ENCODE results near the gene RIC8B. TPM values are rescaled to one million over a fixed set of nuclear protein-coding genes. Genes with fewer than 3 reads are reported as not detected.

RIC8B gene, protein sequence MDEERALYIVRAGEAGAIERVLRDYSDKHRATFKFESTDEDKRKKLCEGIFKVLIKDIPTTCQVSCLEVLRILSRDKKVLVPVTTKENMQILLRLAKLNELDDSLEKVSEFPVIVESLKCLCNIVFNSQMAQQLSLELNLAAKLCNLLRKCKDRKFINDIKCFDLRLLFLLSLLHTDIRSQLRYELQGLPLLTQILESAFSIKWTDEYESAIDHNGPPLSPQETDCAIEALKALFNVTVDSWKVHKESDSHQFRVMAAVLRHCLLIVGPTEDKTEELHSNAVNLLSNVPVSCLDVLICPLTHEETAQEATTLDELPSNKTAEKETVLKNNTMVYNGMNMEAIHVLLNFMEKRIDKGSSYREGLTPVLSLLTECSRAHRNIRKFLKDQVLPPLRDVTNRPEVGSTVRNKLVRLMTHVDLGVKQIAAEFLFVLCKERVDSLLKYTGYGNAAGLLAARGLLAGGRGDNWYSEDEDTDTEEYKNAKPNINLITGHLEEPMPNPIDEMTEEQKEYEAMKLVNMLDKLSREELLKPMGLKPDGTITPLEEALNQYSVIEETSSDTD
- total RNA-seq (2021): 23.8 and 29.0 TPM in 2 replicates
- long read RNA-seq, full-length matches to known transcripts: 37 of 53 reads
- long read RNA-seq, partial matches to known transcripts: 10 of 53 reads
- long read RNA-seq, other reads (novel, unspliced or antisense): 6 of 53 reads

DNA sequence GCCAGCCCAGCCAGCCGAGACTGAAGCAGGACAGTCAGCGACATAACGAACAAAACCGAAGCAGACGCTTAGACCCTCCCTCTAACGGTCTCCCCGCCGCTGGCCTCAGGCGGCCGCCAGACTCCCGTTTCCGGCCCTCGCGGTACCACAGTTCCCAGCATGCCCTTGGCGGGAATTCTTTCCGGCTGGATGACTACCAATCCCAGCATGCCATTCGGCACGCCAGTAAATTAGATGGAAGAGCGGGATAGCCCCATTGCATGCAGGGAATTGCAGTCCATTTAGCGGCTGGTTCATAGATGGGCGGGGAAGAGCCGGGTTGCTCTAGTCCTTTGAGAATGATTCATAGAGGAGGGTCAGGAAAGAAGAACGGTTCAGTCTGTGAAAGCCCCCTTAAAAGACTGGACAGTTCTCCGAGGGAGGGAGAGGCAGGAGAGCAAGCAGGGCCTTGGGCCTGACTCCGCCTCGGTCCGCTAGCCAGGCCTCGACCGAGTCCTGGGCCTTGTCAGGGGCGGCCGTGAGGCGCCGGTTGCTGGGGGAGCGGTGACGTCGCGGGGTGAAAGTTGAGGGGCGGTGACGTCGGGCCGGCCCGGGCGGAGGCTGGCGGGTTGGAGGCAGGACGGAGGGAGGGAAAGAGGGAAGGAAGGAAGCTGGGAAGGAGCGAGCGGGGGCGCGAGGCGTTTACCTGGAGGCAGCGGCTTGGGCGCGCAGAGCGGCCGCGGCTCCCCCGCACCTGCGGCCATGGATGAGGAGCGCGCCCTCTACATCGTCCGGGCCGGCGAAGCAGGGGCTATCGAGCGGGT lies at the start of gene RIC8B:
Gene RIC8B (plus strand): TSS at position 678 of the 803 bp plus-strand sequence. CDS start 64 bp downstream, at position 742.
- H3K27me3 Mint-ChIP-seq (ENCODE audit: low read depth): no peaks in the 10 kb centered on the region
- peaks cover 0 to 8% (median 0%) of the 10 kb centered on the region in 3 experiments; a peak in 5 of 7 replicates for H3K36me3 Mint-ChIP-seq (ENCODE audit: insufficient read depth in 1 of 3, low read depth in 3 of 3)
- H3K4me1 Mint-ChIP-seq: peaks cover 31 to 52% of the 10 kb centered on the region in 2 experiments

More for the DNA sequence above, at the start of gene RIC8B:
- Histone ChIP-seq H3K79me2 (ENCODE audit: insufficient read depth, low read length) (peaks cover 20% of the 10 kb centered on the region), H3K23ac (ENCODE audit: insufficient read length, low read depth, low read length) (no peak within 1 kb of the TSS), H4K5ac (ENCODE audit: insufficient read length, low read depth, low read length) (no peak within 1 kb of the TSS), H3K4me2 (ENCODE audit: insufficient read depth, insufficient read length, low read length) (peak within 1 kb of the TSS; percentile 93), H2AK5ac (ENCODE audit: insufficient read length, low read length) (no peak within 1 kb of the TSS), H3K27me3 (ENCODE audit: insufficient read depth, low read length) (no peaks in the 10 kb centered on the region), H2AFZ (ENCODE audit: low read length) (no peak within 1 kb of the TSS), H3K23me2 (ENCODE audit: insufficient read length, low read depth, low read length, poor library complexity, severe bottlenecking) (peaks cover 6% of the 10 kb centered on the region), H3K4ac (ENCODE audit: low read depth, low read length) (no peak within 1 kb of the TSS), H4K20me1 (ENCODE audit: control insufficient read depth, insufficient read depth, insufficient read length) (no peaks in the 10 kb centered on the region), H3K27ac (ENCODE audit: insufficient read length, low read depth, low read length) (peak within 1 kb of the TSS; percentile 13), H3K56ac (ENCODE audit: insufficient read length, low read depth, low read length) (no peak within 1 kb of the TSS), H4K8ac (replicated peaks; ENCODE audit: insufficient read length, low read depth, low read length) (no peak within 1 kb of the TSS), H3K9ac (ENCODE audit: extremely low read depth, insufficient read length, low read length) (peak within 1 kb of the TSS; percentile 74), H2BK12ac (ENCODE audit: insufficient read length, low read depth, low read length) (no peak within 1 kb of the TSS), H2BK20ac (ENCODE audit: low read depth, low read length, poor library complexity, severe bottlenecking) (no peak within 1 kb of the TSS), H3K18ac (ENCODE audit: insufficient read length, low read depth, low read length) (peak within 1 kb of the TSS; percentile 89), H3K4me1 (ENCODE audit: insufficient read depth, low read length) (peaks cover 8% of the 10 kb centered on the region; the same call in 1 of the 2 replicates), H3T11ph (ENCODE audit: low read length) (no peak within 1 kb of the TSS), H3K79me1 (ENCODE audit: insufficient read depth, low read depth, low read length, poor library complexity, severe bottlenecking) (no peaks in the 10 kb centered on the region), H2BK15ac (ENCODE audit: low read depth, low read length) (no peak within 1 kb of the TSS), H2BK120ac (ENCODE audit: low read depth, low read length, poor library complexity, severe bottlenecking) (no peak within 1 kb of the TSS), H3K14ac (ENCODE audit: insufficient read depth, low read length) (peak within 1 kb of the TSS; percentile 90; the same call in 1 of the 2 replicates), H2BK5ac (ENCODE audit: insufficient read length, low read length) (no peak within 1 kb of the TSS), H3K9me3 (ENCODE audit: control insufficient read depth, low read depth, low read length) (no peaks in the 10 kb centered on the region), H4K91ac (ENCODE audit: insufficient read length, low read depth, low read length) (no peak within 1 kb of the TSS)
- TF ChIP-seq, protein P1, sequence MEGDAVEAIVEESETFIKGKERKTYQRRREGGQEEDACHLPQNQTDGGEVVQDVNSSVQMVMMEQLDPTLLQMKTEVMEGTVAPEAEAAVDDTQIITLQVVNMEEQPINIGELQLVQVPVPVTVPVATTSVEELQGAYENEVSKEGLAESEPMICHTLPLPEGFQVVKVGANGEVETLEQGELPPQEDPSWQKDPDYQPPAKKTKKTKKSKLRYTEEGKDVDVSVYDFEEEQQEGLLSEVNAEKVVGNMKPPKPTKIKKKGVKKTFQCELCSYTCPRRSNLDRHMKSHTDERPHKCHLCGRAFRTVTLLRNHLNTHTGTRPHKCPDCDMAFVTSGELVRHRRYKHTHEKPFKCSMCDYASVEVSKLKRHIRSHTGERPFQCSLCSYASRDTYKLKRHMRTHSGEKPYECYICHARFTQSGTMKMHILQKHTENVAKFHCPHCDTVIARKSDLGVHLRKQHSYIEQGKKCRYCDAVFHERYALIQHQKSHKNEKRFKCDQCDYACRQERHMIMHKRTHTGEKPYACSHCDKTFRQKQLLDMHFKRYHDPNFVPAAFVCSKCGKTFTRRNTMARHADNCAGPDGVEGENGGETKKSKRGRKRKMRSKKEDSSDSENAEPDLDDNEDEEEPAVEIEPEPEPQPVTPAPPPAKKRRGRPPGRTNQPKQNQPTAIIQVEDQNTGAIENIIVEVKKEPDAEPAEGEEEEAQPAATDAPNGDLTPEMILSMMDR (conservative IDR thresholded peaks at IDR 0.05): no peak
- Mint-ChIP-seq H3K9me3 (no peaks in the 10 kb centered on the region), H3K27ac (peak within 1 kb of the TSS; percentile 99), H3K4me3 (peak within 1 kb of the TSS; percentile 90 to 98)
- peak; percentile 99 for DNase-seq
- WGBS (ENCODE audit: extremely low coverage, insufficient read length, low lambda C conversion rate): no CpG with 5 or more reads among the region's 66 CpGs

All from H9 (cell line).